Measurements from ENCODE around the gene THAP3.

DNA sequence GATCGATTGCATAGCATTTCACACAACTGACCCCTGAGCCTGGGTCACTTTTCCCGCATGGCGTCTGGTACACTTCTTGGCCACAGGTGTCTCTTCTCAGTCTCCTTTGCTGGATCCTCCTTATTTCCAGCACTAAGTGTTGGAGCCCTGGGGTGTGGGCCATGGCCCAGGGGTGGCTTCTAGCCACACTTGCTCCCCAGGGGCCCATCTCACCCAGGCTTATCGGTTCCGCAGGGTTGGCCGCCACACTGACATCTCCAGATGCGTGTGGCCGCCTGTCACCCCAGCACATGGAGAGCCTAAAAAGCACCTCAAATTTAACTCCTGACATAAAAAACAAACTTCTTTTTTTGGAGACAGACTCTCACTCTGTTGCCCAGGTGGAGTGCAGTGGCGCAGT is 2.4 kb downstream of the THAP3 start:
- TF ChIP-seq, protein P1, sequence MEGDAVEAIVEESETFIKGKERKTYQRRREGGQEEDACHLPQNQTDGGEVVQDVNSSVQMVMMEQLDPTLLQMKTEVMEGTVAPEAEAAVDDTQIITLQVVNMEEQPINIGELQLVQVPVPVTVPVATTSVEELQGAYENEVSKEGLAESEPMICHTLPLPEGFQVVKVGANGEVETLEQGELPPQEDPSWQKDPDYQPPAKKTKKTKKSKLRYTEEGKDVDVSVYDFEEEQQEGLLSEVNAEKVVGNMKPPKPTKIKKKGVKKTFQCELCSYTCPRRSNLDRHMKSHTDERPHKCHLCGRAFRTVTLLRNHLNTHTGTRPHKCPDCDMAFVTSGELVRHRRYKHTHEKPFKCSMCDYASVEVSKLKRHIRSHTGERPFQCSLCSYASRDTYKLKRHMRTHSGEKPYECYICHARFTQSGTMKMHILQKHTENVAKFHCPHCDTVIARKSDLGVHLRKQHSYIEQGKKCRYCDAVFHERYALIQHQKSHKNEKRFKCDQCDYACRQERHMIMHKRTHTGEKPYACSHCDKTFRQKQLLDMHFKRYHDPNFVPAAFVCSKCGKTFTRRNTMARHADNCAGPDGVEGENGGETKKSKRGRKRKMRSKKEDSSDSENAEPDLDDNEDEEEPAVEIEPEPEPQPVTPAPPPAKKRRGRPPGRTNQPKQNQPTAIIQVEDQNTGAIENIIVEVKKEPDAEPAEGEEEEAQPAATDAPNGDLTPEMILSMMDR (conservative IDR thresholded peaks at IDR 0.05): no peak
- TF ChIP-seq EZH2 (IDR thresholded peaks at IDR 0.05; ENCODE audit: low read depth): no peak

Data from PC-9 (cell line).